NK-92 (cell line): ENCODE data around the gene KIF16B.
"Not testable (repeated sequence)": the region's sequence is repeated elsewhere in the genome, so short reads cannot be mapped to it uniquely, and the experiment has no call there.

Source experiments
- DNase-seq: peaks from one replicate; lab custom pipeline; 2025; ENCODE audit not compliant: unreplicated experiment; lab: John Stamatoyannopoulos, UW

Gene KIF16B

GRCh38 chr20:16527438-16527837 is 45.8 kb downstream of the KIF16B start:
- DNase-seq: no peak

GRCh38 chr20:16526433-16527380 is 46.5 kb downstream of the KIF16B start:
- DNase-seq: no peak

GRCh38 chr20:16522651-16523050 is 50.6 kb downstream of the KIF16B start:
- DNase-seq: not testable (repeated sequence)

- DNase-seq: no peak
Measured at GRCh38 chr20:16520154-16520553, 53.1 kb downstream of the KIF16B start.

GRCh38 chr20:16519673-16520072 is 53.6 kb downstream of the KIF16B start:
- not testable (repeated sequence) for DNase-seq

- DNase-seq: no peak
Measured at GRCh38 chr20:16518784-16519084, 54.5 kb downstream of the KIF16B start.

- DNase-seq: no peak
Measured at GRCh38 chr20:16517946-16518783, 55.1 kb downstream of the KIF16B start.

- DNase-seq: no peak
Measured at GRCh38 chr20:16516794-16517193, 56.5 kb downstream of the KIF16B start.

GRCh38 chr20:16515046-16515445 is 58.2 kb downstream of the KIF16B start:
- DNase-seq: no peak

- no peak for DNase-seq
Measured at GRCh38 chr20:16514140-16514539, 59.1 kb downstream of the KIF16B start.

- DNase-seq: no peak
Measured at GRCh38 chr20:16505894-16506293, 67.4 kb downstream of the KIF16B start.

GRCh38 chr20:16501301-16501700 is 71.9 kb downstream of the KIF16B start:
- DNase-seq: no peak

- no peak for DNase-seq
Measured at GRCh38 chr20:16500197-16500596, 73.1 kb downstream of the KIF16B start.

- DNase-seq: no peak
Measured at GRCh38 chr20:16498526-16499253, 74.6 kb downstream of the KIF16B start.

- no peak for DNase-seq
Measured at GRCh38 chr20:16497896-16498295, 75.4 kb downstream of the KIF16B start.

GRCh38 chr20:16493486-16493885 is 79.8 kb downstream of the KIF16B start:
- DNase-seq: no peak

GRCh38 chr20:16491294-16491905 is 81.8 kb downstream of the KIF16B start:
- no peak for DNase-seq

GRCh38 chr20:16490696-16491095 is 82.6 kb downstream of the KIF16B start:
- no peak for DNase-seq

- DNase-seq: no peak
Measured at GRCh38 chr20:16488616-16489015, 84.6 kb downstream of the KIF16B start.

GRCh38 chr20:16488086-16488485 is 85.2 kb downstream of the KIF16B start:
- DNase-seq: no peak

- DNase-seq: no peak
Measured at GRCh38 chr20:16486532-16486931, 86.7 kb downstream of the KIF16B start.
